Smooth muscle cell (in vitro differentiated cells): Measurements from ENCODE around the gene MEGF9. TPM values are rescaled to one million over a fixed set of nuclear protein-coding genes. Genes with fewer than 3 reads are reported as not detected.
"Not testable (repeated sequence)": the region's sequence is repeated elsewhere in the genome, so short reads cannot be mapped to it uniquely, and the experiment has no call there.

Experiments
- DNase-seq: peaks from one replicate; lab custom pipeline; 2025; ENCODE audit not compliant: unreplicated experiment; lab: John Stamatoyannopoulos, UW
- H2AFZ ChIP-seq: fragments of 200-600 bp; sonication (generic); 2 replicates; pipeline ENCODE4 v1.6.0; 2016; ENCODE audit warnings: antibody characterized with exemption, low read depth, mild to moderate bottlenecking
- H3F3A ChIP-seq: fragments of 200-600 bp; sonication (generic); 2 replicates; pipeline ENCODE4 v1.6.0; 2017; ENCODE audit warnings: antibody characterized with exemption, low read depth
- H3K27ac ChIP-seq: fragments of 200-600 bp; sonication (generic); 2 replicates; pipeline ENCODE4 v1.5.1; 2016; ENCODE audit warnings: low read depth, mild to moderate bottlenecking
- H3K27me3 ChIP-seq: fragments of 200-600 bp; sonication (generic); 2 replicates; pipeline ENCODE4 v1.6.1; 2016; ENCODE audit warnings: low read depth, mild to moderate bottlenecking
- H3K36me3 ChIP-seq: fragments of 200-600 bp; sonication (generic); 2 replicates; pipeline ENCODE4 v1.5.1; 2016; ENCODE audit warnings: low read depth
- H3K4me1 ChIP-seq: fragments of 200-600 bp; sonication (generic); 2 replicates; pipeline ENCODE4 v1.5.1; 2016; ENCODE audit warnings: low read depth
- H3K4me2 ChIP-seq: fragments of 200-600 bp; sonication (generic); 2 replicates; pipeline ENCODE4 v1.6.0; 2016; ENCODE audit warnings: mild to moderate bottlenecking
- H3K4me3 ChIP-seq: fragments of 200-600 bp; sonication (generic); 2 replicates; pipeline ENCODE4 v1.5.1; 2016; ENCODE audit warnings: mild to moderate bottlenecking
- H3K79me2 ChIP-seq: fragments of 200-600 bp; sonication (generic); 2 replicates; pipeline ENCODE4 v1.6.0; 2016; ENCODE audit warnings: low read depth, mild to moderate bottlenecking
- H3K9ac ChIP-seq: fragments of 200-600 bp; sonication (generic); 2 replicates; pipeline ENCODE4 v1.6.0; 2016; ENCODE audit warnings: low read depth
- H3K9me3 ChIP-seq: fragments of 200-600 bp; sonication (generic); replicated peaks from 2 replicates; pipeline ENCODE4 v1.5.1; 2016; ENCODE audit warnings: low read depth
- H4K20me1 ChIP-seq: fragments of 200-600 bp; sonication (generic); 2 replicates; pipeline ENCODE4 v1.6.0; 2016; ENCODE audit warnings: low read depth
- WGBS: methylation state at CpG from one replicate; pipeline ENCODE4 v1.1.7; 2016; ENCODE audit warnings: low lambda C conversion rate; 5-methylcytosine and 5-hydroxymethylcytosine counted together
- polyA plus RNA-seq: library from polyadenylated mRNA; unstranded; fragments of >200 nt; fragmentation: Nextera tagmentation; extraction: Ambion mirVana; gene quantifications from 2 replicates; pipeline ENCODE4 v1.2.1, GENCODE V29; 2016
- total RNA-seq: library from RNA; depleted of rRNA; stranded (reverse); fragments of >200 nt; gene quantifications from 2 replicates; pipeline ENCODE4 v1.2.3, GENCODE V29; 2014
- TF ChIP-seq, protein P1 (sequence below): fragments of 200-600 bp; sonication (generic); IDR thresholded peaks from 2 replicates; pipeline ENCODE4 v1.5.1; 2017; ENCODE audit warnings: borderline replicate concordance, mild to moderate bottlenecking, antibody characterized with exemption; ENCODE audit not compliant: insufficient read depth, poor library complexity, severe bottlenecking

MEGF9 gene
- total and polyA plus RNA-seq, 2 experiments from 2014 or later: 1.8 to 6.0 TPM

DNA sequence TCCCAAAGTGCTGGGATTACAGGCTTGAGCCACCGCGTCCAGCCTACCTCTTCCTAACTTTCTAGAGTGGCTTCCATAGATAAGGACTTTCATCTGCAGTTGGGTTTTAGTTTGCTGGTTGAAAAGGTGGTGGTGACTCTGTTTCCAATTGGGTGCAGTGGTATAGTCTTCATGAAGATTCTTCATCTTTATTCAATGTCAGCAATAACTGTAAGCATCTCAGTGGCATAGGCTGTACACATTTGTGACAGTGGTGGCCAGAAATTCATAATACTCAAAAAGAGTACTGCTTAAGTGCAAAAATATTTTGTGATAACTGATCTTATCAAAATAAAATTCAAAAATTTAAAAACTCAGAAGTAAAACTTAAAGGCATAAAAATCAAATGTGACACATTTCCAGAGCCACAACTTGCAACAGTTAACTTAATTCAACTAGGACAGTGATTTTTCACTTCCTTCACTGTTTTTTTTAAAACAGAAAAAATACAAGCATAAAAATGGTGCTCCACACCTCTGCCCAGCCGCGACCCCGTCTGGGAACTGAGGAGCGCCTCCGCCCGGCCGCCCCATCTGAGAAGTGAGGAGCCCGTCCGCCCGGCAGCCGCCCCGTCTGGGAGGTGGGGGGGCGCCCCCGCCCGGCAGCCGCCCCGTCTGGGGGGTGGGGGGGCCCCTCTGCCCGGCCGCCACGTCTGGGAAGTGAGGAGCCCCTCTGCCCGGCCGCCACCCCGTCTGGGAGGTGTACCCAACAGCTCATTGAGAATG, 77.9 kb downstream of the MEGF9 start:
- H3F3A ChIP-seq: no peaks in the 10 kb centered on the region
- no peak overlapping the region for H3K4me3 ChIP-seq
- H3K27me3 ChIP-seq: peaks cover 8% of the 10 kb centered on the region
- no peak overlapping the region for H3K4me2 ChIP-seq
- H3K27ac ChIP-seq: no peak overlapping the region
- no peaks in the 10 kb centered on the region for H4K20me1 ChIP-seq
- DNase-seq: no peak
- TF ChIP-seq, protein P1, sequence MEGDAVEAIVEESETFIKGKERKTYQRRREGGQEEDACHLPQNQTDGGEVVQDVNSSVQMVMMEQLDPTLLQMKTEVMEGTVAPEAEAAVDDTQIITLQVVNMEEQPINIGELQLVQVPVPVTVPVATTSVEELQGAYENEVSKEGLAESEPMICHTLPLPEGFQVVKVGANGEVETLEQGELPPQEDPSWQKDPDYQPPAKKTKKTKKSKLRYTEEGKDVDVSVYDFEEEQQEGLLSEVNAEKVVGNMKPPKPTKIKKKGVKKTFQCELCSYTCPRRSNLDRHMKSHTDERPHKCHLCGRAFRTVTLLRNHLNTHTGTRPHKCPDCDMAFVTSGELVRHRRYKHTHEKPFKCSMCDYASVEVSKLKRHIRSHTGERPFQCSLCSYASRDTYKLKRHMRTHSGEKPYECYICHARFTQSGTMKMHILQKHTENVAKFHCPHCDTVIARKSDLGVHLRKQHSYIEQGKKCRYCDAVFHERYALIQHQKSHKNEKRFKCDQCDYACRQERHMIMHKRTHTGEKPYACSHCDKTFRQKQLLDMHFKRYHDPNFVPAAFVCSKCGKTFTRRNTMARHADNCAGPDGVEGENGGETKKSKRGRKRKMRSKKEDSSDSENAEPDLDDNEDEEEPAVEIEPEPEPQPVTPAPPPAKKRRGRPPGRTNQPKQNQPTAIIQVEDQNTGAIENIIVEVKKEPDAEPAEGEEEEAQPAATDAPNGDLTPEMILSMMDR: no peak
- no peaks in the 10 kb centered on the region for H3K79me2 ChIP-seq
- H3K9me3 ChIP-seq: no peaks in the 10 kb centered on the region
- H3K4me1 ChIP-seq: no peaks in the 10 kb centered on the region
- H2AFZ ChIP-seq: no peak overlapping the region
- 97% methylated on average over 19 of the region's 25 CpGs for WGBS
- H3K9ac ChIP-seq: no peak overlapping the region
- H3K36me3 ChIP-seq: no peaks in the 10 kb centered on the region

DNA sequence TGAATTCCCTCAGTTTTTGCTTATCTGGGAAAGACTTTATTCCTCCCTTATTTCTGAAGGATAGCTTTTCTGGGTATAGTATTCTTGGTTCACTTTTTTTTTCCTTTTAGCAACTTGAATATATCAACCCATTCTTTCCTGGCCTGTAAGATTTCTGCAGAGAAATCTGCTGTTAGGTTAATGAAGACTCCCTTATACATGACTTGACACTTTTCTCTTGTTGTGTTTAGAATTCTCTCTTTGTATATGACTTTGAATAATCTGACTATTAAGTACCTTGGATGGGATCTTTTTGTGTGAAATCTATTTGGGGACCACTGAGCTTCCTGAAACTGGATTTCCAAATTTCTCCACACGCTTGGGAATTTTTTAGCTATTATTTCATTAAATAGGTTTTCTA, 79.3 kb downstream of the MEGF9 start:
- no peak overlapping the region for H3K27ac ChIP-seq
- no peaks in the 10 kb centered on the region for H3K9me3 ChIP-seq
- H3K4me3 ChIP-seq: no peak overlapping the region
- H3K4me2 ChIP-seq: no peak overlapping the region
- H3K27me3 ChIP-seq: peaks cover 8% of the 10 kb centered on the region
- no peak for DNase-seq
- no peaks in the 10 kb centered on the region for H3K4me1 ChIP-seq
- no peak overlapping the region for H3K9ac ChIP-seq
- TF ChIP-seq, protein P1: no peak
- H2AFZ ChIP-seq: no peak overlapping the region
- no peaks in the 10 kb centered on the region for H3K36me3 ChIP-seq
- 94% methylated on average over 1 of the region's 1 CpG for WGBS
- H3F3A ChIP-seq: no peaks in the 10 kb centered on the region
- H3K79me2 ChIP-seq: no peaks in the 10 kb centered on the region
- no peaks in the 10 kb centered on the region for H4K20me1 ChIP-seq

DNA sequence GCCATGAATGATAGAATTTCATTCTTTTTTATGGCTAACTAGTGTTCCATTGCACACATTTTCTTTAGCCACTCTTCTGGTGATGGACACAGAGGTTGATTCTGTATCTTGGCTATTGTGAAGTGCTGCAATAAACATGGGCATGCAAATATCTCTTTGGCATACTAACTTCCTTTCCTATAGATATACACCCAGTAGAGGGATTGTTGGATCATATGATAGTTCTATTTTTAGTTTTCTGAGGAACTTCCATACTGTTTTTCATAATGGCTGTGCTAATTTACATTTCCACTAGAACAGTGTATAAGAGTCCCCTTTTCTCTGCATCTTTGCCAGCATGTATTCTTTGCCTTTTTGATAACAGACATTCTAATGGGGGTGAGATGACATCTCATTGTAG, 83.9 kb downstream of the MEGF9 start:
- H3K9me3 ChIP-seq: no peaks in the 10 kb centered on the region
- no peaks in the 10 kb centered on the region for H3K4me1 ChIP-seq
- H3K4me3 ChIP-seq: no peak overlapping the region

DNA sequence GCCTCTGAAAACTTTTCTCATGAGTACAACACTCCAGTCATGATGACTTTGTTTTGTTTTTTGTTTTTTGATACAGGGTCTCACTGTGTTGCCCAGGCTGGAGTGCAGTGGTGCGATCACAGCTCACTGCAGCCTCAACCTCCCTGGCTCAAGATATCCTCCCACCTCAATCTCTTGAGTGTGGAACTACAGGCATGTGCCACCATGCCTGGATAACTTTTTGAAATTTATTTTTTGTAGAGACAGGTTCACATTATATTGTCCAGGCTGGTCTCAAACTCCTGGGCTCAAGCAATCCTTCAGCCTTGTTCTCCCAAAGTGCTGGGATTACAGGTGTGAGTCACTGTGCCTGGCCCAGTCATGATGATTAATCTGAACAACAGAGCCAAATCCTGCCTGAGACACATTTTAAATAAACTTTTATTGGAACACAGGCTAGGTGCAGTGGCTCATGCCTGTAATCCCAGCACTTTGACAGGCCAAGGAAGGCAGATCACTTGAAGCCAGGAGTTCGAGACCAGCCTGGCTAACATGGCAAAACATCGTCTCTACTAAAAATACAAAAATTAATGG, 85.3 kb downstream of the MEGF9 start:
- 97% methylated on average over 3 of the region's 3 CpGs for WGBS
- not testable (repeated sequence) for H3K27me3 ChIP-seq, H3K79me2 ChIP-seq, H3K9me3 ChIP-seq, H2AFZ ChIP-seq, H3K9ac ChIP-seq, H3F3A ChIP-seq, H3K36me3 ChIP-seq, H3K4me1 ChIP-seq, H3K4me2 ChIP-seq, H4K20me1 ChIP-seq, H3K27ac ChIP-seq, H3K4me3 ChIP-seq, DNase-seq

More for the DNA sequence above, 83.9 kb downstream of the MEGF9 start:
- no peaks in the 10 kb centered on the region for H4K20me1 ChIP-seq
- H3K79me2 ChIP-seq: no peaks in the 10 kb centered on the region
- H3K4me2 ChIP-seq: no peak overlapping the region
- peaks cover 8% of the 10 kb centered on the region for H3K27me3 ChIP-seq
- TF ChIP-seq, protein P1: no peak
- no peaks in the 10 kb centered on the region for H3K36me3 ChIP-seq
- H3K27ac ChIP-seq: no peak overlapping the region
- no peak overlapping the region for H2AFZ ChIP-seq
- no peak overlapping the region for H3K9ac ChIP-seq
- H3F3A ChIP-seq: no peaks in the 10 kb centered on the region
- no peak for DNase-seq
